Neutrophil (primary cell): Measurements from ENCODE around the gene CCDC88A.

Experiments
- H3K27ac ChIP-seq: fragments of 200-600 bp; sonication (generic); 2 replicates; pipeline ENCODE4 v1.5.1; 2016; ENCODE audit warnings: mild to moderate bottlenecking, moderate library complexity
- H3K27me3 ChIP-seq: fragments of 200-600 bp; sonication (generic); 2 replicates; pipeline ENCODE4 v1.6.0; 2016; ENCODE audit warnings: mild to moderate bottlenecking
- H3K36me3 ChIP-seq: fragments of 200-600 bp; sonication (generic); 2 replicates; pipeline ENCODE4 v1.5.1; 2017
- H3K4me1 ChIP-seq, 2 experiments: fragments of 200-600 bp in 1 of 2; sonication (generic) in 1 of 2; 1 replicate in 1 of 2; 2 replicates in 1 of 2; pipeline versions ENCODE4 v1.5.1 to v1.6.1; 2013 to 2016; ENCODE audit warnings: low read depth in 1 of 2, low read length in 1 of 2, mild to moderate bottlenecking in 1 of 2, moderate library complexity in 1 of 2; ENCODE audit not compliant: control insufficient read depth in 1 of 2, insufficient read depth in 1 of 2
- H3K4me3 ChIP-seq, 2 experiments: fragments of 200-600 bp in 1 of 2; sonication (generic) in 1 of 2; 1 replicate in 1 of 2; 2 replicates in 1 of 2; pipeline ENCODE4 v1.5.1; 2013 to 2016; ENCODE audit warnings: low read depth in 1 of 2, low read length in 1 of 2, mild to moderate bottlenecking in 1 of 2, moderate library complexity in 1 of 2
- H3K9me3 ChIP-seq: fragments of 200-600 bp; sonication (generic); 2 replicates; pipeline ENCODE4 v1.5.1; 2016
- TF ChIP-seq, protein P1 (sequence below): fragments of 200-600 bp; sonication (generic); IDR thresholded peaks from 2 replicates; pipeline ENCODE4 v1.5.1; 2016; ENCODE audit warnings: antibody characterized with exemption

Gene CCDC88A

DNA sequence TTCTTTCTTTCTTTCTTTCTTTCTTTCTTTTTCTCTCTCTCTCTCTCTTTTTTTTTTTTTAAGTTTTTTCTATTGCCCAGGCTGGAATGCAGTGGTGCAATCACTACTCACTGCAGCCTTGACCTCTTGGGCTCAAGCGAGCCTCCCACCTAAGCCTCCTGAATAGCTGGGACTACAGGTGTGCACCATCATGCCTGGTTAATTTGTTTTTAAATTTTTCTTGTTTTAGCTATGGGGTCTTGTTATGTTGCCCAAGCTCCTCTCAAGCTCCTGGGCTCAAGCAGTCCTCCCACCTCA lies 19.4 kb upstream of the CCDC88A start:
- Histone ChIP-seq H3K36me3 (no peaks in the 10 kb centered on the region), H3K9me3 (no peaks in the 10 kb centered on the region), H3K27ac (no peak overlapping the region), H3K4me3 (no peak overlapping the region), H3K4me1 (no peaks in the 10 kb centered on the region), H3K27me3 (no peaks in the 10 kb centered on the region)
- TF ChIP-seq, protein P1, sequence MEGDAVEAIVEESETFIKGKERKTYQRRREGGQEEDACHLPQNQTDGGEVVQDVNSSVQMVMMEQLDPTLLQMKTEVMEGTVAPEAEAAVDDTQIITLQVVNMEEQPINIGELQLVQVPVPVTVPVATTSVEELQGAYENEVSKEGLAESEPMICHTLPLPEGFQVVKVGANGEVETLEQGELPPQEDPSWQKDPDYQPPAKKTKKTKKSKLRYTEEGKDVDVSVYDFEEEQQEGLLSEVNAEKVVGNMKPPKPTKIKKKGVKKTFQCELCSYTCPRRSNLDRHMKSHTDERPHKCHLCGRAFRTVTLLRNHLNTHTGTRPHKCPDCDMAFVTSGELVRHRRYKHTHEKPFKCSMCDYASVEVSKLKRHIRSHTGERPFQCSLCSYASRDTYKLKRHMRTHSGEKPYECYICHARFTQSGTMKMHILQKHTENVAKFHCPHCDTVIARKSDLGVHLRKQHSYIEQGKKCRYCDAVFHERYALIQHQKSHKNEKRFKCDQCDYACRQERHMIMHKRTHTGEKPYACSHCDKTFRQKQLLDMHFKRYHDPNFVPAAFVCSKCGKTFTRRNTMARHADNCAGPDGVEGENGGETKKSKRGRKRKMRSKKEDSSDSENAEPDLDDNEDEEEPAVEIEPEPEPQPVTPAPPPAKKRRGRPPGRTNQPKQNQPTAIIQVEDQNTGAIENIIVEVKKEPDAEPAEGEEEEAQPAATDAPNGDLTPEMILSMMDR: no peak

DNA sequence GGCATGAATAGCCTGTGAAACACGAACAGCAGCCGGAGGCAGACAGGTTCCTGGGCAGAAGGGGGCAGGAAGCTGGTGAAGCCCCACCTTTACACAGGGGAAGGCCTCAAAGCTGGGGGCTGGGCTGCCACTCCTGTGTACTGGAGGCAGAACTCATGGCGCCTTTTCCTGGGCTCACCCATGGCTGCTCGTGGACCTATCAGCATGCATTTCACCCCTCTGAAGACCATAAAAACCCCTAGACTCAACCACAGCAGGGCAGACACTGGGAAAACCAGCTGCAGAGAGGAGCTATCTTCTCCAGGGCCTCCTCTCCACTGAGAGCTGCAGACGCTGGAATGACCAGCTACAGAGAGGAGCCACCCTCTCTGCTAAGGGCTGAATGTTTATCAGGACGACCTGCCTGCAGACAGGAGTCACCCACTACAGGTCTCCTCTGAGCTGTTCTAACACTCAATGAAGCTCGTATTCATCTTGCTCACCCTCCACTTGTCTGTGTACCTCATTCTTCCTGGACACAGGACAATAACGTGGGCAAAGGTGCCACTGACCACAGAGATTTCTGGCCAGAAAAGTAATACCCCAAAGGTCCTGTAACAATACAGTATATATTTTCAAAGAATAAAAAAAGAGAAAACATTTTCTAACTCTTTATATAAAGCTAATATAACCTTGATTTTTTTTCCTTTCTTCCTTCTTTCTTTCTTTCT lies 18.9 kb upstream of the CCDC88A start:
- Histone ChIP-seq H3K27me3 (no peaks in the 10 kb centered on the region), H3K4me1 (no peaks in the 10 kb centered on the region), H3K27ac (no peak overlapping the region), H3K4me3 (no peak overlapping the region), H3K9me3 (no peaks in the 10 kb centered on the region), H3K36me3 (no peaks in the 10 kb centered on the region)
- TF ChIP-seq, protein P1: no peak

DNA sequence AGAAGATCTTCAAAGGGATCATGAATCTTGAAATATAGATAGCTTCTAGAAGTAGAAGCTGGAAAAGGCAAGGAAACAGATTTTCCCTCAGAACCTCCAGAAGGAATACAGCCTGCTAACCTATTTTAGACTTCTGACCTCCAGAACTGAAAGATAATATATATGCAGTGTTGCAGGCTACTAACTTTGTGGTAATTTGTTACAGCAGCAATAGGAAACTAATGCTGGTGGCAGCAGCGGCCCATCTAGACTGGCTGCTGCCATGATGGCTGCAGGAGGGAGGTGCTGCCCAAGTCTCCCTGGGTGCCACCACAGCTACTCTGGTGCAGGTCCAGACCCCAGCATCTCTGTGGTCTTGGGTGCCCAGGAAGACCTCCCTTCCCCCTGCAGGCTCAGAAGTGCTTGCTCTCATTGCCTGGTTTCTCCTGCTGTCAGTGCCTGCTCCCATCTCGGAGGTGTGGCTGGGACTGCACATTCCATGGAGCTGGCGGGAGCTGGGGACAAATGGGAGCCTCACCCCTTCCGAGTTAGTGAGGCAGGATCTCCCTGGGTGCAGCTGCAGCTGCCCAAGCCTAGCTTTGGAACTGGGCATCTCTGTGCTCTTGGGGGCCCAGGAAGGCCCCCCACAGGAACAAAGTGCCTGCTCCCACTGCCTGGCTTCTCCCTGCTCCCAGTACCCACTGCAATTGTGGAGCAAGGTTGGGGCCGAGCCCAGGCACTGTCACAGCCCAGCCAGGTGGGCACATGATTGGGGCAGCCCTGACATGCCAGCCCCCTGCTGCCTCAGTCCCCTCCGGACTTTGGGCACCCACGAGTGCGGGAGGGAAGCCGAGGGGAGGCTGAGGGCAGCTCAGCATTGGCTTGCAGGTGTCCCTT lies 18.1 kb upstream of the CCDC88A start:
- Histone ChIP-seq H3K4me1 (no peaks in the 10 kb centered on the region), H3K27me3 (no peaks in the 10 kb centered on the region), H3K27ac (no peak overlapping the region), H3K9me3 (no peaks in the 10 kb centered on the region), H3K36me3 (no peaks in the 10 kb centered on the region), H3K4me3 (no peak overlapping the region)
- TF ChIP-seq, protein P1: no peak

DNA sequence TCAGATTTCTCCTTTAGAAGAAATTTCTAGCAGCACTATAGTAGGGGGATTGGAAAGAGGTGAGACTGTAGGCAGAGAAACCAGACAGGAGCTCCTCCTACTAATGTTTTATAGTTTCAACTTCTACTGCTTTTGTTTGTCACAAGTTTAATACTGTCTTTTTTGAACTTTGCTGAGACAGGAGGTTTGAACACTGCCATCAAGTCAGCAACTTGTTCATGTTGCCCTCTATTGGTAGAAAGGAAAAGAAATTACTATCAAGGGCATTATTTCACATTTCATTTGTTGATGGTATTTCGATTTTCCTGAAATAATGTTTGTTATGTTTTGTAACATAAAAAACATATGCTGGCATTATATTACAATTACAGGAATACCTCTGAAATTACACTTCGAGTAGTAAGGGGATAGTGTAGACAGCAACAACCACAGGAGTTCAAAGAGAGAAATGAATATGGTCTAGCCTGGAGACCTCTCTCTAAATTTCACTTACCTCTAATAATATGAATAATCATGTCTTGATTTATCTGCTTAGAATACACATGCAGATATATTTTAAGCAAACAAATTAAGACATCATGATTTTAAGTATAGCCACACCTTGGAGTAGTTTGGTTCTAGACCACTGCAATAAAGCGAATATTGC lies 12.4 kb upstream of the CCDC88A start:
- TF ChIP-seq, protein P1: no peak
- Histone ChIP-seq H3K9me3 (no peaks in the 10 kb centered on the region), H3K36me3 (no peaks in the 10 kb centered on the region), H3K4me1 (no peaks in the 10 kb centered on the region), H3K27me3 (no peaks in the 10 kb centered on the region), H3K27ac (no peak overlapping the region), H3K4me3 (no peak overlapping the region)

DNA sequence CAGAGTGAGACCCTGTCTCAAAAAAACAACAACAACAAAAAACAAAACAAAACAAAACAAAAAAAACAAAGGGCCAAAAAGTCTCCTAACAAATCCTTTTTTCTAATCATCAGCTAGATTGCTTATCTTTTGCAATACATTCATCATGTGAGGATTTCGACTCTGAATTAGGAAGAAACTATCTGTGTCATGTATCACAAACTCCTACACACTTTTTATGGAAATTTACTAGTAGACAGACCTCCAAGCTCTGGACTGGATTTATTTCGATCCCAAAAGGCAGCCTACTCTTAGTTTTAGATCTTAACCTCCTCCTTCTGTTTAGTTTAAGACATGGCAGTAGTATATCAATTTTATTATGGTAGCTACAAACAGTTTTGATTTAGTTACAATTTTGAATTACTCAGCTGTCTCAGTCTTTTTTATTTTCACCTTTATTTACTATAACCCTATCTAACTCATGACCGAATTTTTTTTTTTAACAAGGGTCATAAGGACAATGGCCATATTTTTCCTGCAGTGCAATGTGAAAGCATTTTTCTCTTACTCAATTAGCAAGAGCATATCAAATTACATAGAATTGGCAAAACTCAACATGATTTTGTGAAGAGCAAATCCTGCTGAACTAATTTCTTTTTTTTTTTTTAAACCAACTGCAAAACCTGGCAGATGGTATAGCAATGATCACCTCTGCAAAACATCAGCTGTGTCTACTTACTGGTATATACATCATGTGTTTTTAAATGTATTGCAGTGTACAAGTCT lies 10.7 kb upstream of the CCDC88A start:
- H3K4me1 ChIP-seq: peaks cover 0 to 5% of the 10 kb centered on the region in 2 experiments
- no peaks in the 10 kb centered on the region for H3K9me3 ChIP-seq
- H3K4me3 ChIP-seq: no peak overlapping the region
- no peaks in the 10 kb centered on the region for H3K36me3 ChIP-seq
- H3K27me3 ChIP-seq: no peaks in the 10 kb centered on the region
- TF ChIP-seq, protein P1: no peak
- H3K27ac ChIP-seq: no peak overlapping the region
